ENCODE results near the gene HIVEP3.
"Not testable (repeated sequence)": the region's sequence is repeated elsewhere in the genome, so short reads cannot be mapped to it uniquely, and the experiment has no call there.

The HIVEP3 gene

DNA sequence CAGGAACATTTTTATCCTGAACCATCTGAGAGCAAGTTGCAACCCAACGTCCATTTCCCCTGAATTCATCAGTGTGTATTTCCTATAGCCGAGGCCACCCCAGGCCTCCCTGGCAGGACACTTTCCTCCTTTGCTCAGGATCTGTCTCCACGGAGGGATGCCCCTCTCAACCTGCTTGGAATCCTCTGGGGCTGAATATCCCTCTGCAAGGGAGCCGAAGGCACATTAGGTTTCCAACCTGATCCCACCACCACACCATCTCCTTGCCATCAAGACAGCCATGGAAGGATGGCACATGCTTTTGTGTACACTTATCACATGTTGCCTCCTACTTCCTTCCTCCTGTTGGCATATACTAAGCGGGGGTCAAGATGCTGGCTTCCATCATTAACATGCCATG, 359.4 kb downstream of the HIVEP3 start:
- Histone ChIP-seq H3K4me2 (ENCODE audit: low read depth, low read length, poor library complexity, severe bottlenecking) (no peak overlapping the region), H3K9ac (ENCODE audit: low read depth, low read length, poor library complexity, severe bottlenecking) (no peak overlapping the region), H3K4me1 (ENCODE audit: insufficient read depth, low read length, poor library complexity, severe bottlenecking) (no peaks in the 10 kb centered on the region), H3K9me3 (ENCODE audit: insufficient read depth, low read depth, low read length) (no peaks in the 10 kb centered on the region), H3K9me2 (replicated peaks; ENCODE audit: low read depth, low read length) (no peaks in the 10 kb centered on the region), H4K20me1 (ENCODE audit: insufficient read depth, low read length, poor library complexity, severe bottlenecking) (no peaks in the 10 kb centered on the region), H3K4me3 (ENCODE audit: low read length, poor library complexity, severe bottlenecking) (no peak overlapping the region), H3F3A (ENCODE audit: low read depth) (no peaks in the 10 kb centered on the region), H3K79me2 (ENCODE audit: insufficient read depth, low read length) (no peaks in the 10 kb centered on the region), H3K36me3 (ENCODE audit: insufficient read depth, low read length) (no peaks in the 10 kb centered on the region), H3K27me3 (ENCODE audit: insufficient read depth, low read length, poor library complexity, severe bottlenecking) (no peaks in the 10 kb centered on the region), H2AFZ (ENCODE audit: low read length) (no peak overlapping the region)
- TF ChIP-seq EZH2phosphoT487 (IDR thresholded peaks at IDR 0.05; ENCODE audit: borderline replicate concordance) (no peak), CTCF (conservative IDR thresholded peaks at IDR 0.05; ENCODE audit: low read length) (no peak)

GRCh38 chr1:41558761-41559171, 360.0 kb downstream of the HIVEP3 start:
- no peak for TF ChIP-seq CTCF (conservative IDR thresholded peaks at IDR 0.05; ENCODE audit: low read length)
- TF ChIP-seq EZH2phosphoT487 (IDR thresholded peaks at IDR 0.05; ENCODE audit: borderline replicate concordance) = no peak
- no peak overlapping the region for H3K4me3 ChIP-seq (ENCODE audit: low read length, poor library complexity, severe bottlenecking)

DNA sequence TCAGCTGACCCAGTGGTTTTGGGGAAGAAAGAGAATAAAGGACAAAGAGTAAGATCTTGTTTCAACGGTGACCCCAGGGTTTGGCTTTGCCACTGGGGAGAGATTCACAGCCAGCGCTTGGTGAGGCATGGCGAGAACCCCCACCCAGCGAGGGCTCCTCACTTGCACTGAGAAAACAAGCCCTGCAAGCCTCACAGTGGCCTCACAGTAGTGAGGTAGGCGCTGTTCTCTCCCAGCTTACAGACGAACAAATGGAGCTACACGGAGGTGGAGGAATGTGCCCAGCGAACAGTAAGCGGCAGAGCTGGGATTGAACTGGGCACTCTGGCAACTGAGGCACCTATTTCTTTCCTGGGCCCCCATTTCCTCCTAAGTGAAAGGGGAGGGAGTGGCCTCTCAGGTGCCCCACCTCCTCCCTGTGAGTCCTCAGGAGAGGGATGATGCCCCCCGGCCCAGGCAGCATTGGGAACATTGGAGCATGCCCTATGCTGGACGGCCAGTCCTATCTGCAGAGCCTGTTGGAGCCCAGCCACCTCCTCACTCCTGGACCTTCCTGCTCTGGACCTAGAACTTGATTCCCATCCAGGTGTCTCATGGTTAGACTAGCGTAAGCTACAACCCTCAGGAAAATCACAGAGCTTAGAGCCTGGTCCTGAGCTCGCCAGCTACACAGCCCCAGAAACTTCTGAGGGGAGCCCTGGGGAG, 360.8 kb downstream of the HIVEP3 start:
- Histone ChIP-seq H3K9me3 (ENCODE audit: insufficient read depth, low read depth, low read length) (no peaks in the 10 kb centered on the region), H3F3A (ENCODE audit: low read depth) (no peaks in the 10 kb centered on the region), H3K4me2 (ENCODE audit: low read depth, low read length, poor library complexity, severe bottlenecking) (no peak overlapping the region), H2AFZ (ENCODE audit: low read length) (no peak overlapping the region), H3K4me1 (ENCODE audit: insufficient read depth, low read length, poor library complexity, severe bottlenecking) (no peaks in the 10 kb centered on the region), H3K9me2 (replicated peaks; ENCODE audit: low read depth, low read length) (no peaks in the 10 kb centered on the region), H3K27me3 (ENCODE audit: insufficient read depth, low read length, poor library complexity, severe bottlenecking) (no peaks in the 10 kb centered on the region), H3K79me2 (ENCODE audit: insufficient read depth, low read length) (no peaks in the 10 kb centered on the region), H3K4me3 (ENCODE audit: low read length, poor library complexity, severe bottlenecking) (no peak overlapping the region), H3K36me3 (ENCODE audit: insufficient read depth, low read length) (no peaks in the 10 kb centered on the region), H4K20me1 (ENCODE audit: insufficient read depth, low read length, poor library complexity, severe bottlenecking) (no peaks in the 10 kb centered on the region), H3K9ac (ENCODE audit: low read depth, low read length, poor library complexity, severe bottlenecking) (no peak overlapping the region)
- TF ChIP-seq EZH2phosphoT487 (IDR thresholded peaks at IDR 0.05; ENCODE audit: borderline replicate concordance) (no peak), CTCF (conservative IDR thresholded peaks at IDR 0.05; ENCODE audit: low read length) (no peak)

More at GRCh38 chr1:41558761-41559171, 360.0 kb downstream of the HIVEP3 start:
- Histone ChIP-seq H2AFZ (ENCODE audit: low read length) (no peak overlapping the region), H4K20me1 (ENCODE audit: insufficient read depth, low read length, poor library complexity, severe bottlenecking) (no peaks in the 10 kb centered on the region), H3K4me1 (ENCODE audit: insufficient read depth, low read length, poor library complexity, severe bottlenecking) (no peaks in the 10 kb centered on the region), H3K4me2 (ENCODE audit: low read depth, low read length, poor library complexity, severe bottlenecking) (no peak overlapping the region), H3K27me3 (ENCODE audit: insufficient read depth, low read length, poor library complexity, severe bottlenecking) (no peaks in the 10 kb centered on the region), H3K9me2 (replicated peaks; ENCODE audit: low read depth, low read length) (no peaks in the 10 kb centered on the region), H3K9me3 (ENCODE audit: insufficient read depth, low read depth, low read length) (no peaks in the 10 kb centered on the region), H3K36me3 (ENCODE audit: insufficient read depth, low read length) (no peaks in the 10 kb centered on the region), H3F3A (ENCODE audit: low read depth) (no peaks in the 10 kb centered on the region), H3K79me2 (ENCODE audit: insufficient read depth, low read length) (no peaks in the 10 kb centered on the region), H3K9ac (ENCODE audit: low read depth, low read length, poor library complexity, severe bottlenecking) (no peak overlapping the region)

DNA sequence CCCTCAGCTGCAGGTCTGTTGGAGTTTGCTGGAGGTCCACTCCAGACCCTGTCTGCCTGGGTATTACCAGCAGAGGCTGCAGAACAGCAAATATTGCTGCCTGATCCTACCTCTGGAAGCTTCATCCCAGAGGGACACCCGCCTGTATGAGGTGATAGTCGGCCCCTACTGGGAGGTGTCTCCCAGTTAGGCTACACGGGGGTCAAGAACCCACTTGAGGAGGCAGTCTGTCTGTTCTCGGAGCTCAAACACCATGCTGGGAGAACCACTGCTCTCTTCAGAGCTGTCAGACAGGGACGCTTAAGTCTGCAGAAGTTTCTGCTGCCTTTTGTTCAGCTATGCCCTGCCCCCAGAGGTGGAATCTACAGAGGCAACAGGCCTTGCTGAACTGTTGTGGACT, 364.0 kb downstream of the HIVEP3 start:
- H3K79me2 ChIP-seq (ENCODE audit: insufficient read depth, low read length); H4K20me1 ChIP-seq (ENCODE audit: insufficient read depth, low read length, poor library complexity, severe bottlenecking); H3K9me3 ChIP-seq (ENCODE audit: insufficient read depth, low read depth, low read length); H3K9ac ChIP-seq (ENCODE audit: low read depth, low read length, poor library complexity, severe bottlenecking); H3F3A ChIP-seq (ENCODE audit: low read depth); H3K27me3 ChIP-seq (ENCODE audit: insufficient read depth, low read length, poor library complexity, severe bottlenecking); H3K36me3 ChIP-seq (ENCODE audit: insufficient read depth, low read length); H2AFZ ChIP-seq (ENCODE audit: low read length); H3K4me2 ChIP-seq (ENCODE audit: low read depth, low read length, poor library complexity, severe bottlenecking); H3K9me2 ChIP-seq (replicated peaks; ENCODE audit: low read depth, low read length); H3K4me1 ChIP-seq (ENCODE audit: insufficient read depth, low read length, poor library complexity, severe bottlenecking); H3K4me3 ChIP-seq (ENCODE audit: low read length, poor library complexity, severe bottlenecking): not testable (repeated sequence)

Data from Loucy (cell line).